ENCODE measurements around the gene CETP.
A peak's percentile ranks its signal among the peaks of the same experiment; 100 is the strongest.
"Not testable (repeated sequence)": the region's sequence is repeated elsewhere in the genome, so short reads cannot be mapped to it uniquely, and the experiment has no call there.

The CETP gene

GRCh38 chr16:56982695-56983094 lies 20.9 kb downstream of the CETP start:
- DNase-seq = no peak

- no peak for DNase-seq
Observed at GRCh38 chr16:56983211-56983751, 21.5 kb downstream of the CETP start.

- no peak for DNase-seq
Observed at GRCh38 chr16:56984639-56985038, 22.9 kb downstream of the CETP start.

GRCh38 chr16:56985288-56985961 lies 23.7 kb downstream of the CETP start:
- DNase-seq = no peak

GRCh38 chr16:56985962-56986360 lies 24.2 kb downstream of the CETP start:
- DNase-seq = no peak

GRCh38 chr16:56986361-56986760 lies 24.6 kb downstream of the CETP start:
- no peak for DNase-seq

- not testable (repeated sequence) for DNase-seq
Observed at GRCh38 chr16:56986908-56987307, 25.2 kb downstream of the CETP start.

- DNase-seq = no peak
Observed at GRCh38 chr16:56987692-56988091, 25.9 kb downstream of the CETP start.

GRCh38 chr16:56988161-56988947 lies 26.6 kb downstream of the CETP start:
- no peak for DNase-seq

GRCh38 chr16:56988948-56989945 lies 27.5 kb downstream of the CETP start, which contains the start of gene NLRC5:
Gene NLRC5, plus strand, starts transcription at chr16:56989557. Its CDS starts 31,156 bp downstream, at chr16:57020713.
- DNase-seq = peak; percentile 66

- DNase-seq = no peak
Observed at GRCh38 chr16:56989988-56990387, 28.2 kb downstream of the CETP start.

GRCh38 chr16:56990407-56991286 lies 28.9 kb downstream of the CETP start:
- no peak for DNase-seq

- DNase-seq = not testable (repeated sequence)
Observed at GRCh38 chr16:56992431-56992830, 30.7 kb downstream of the CETP start.

- DNase-seq = no peak
Observed at GRCh38 chr16:56993204-56993603, 31.5 kb downstream of the CETP start.

GRCh38 chr16:56994311-56994710 lies 32.6 kb downstream of the CETP start:
- no peak for DNase-seq

- no peak for DNase-seq
Observed at GRCh38 chr16:56995136-56995805, 33.5 kb downstream of the CETP start.

GRCh38 chr16:56997264-56997663 lies 35.5 kb downstream of the CETP start:
- DNase-seq = no peak

- no peak for DNase-seq
Observed at GRCh38 chr16:56997931-56998330, 36.2 kb downstream of the CETP start.

- DNase-seq = no peak
Observed at GRCh38 chr16:56998352-56998751, 36.6 kb downstream of the CETP start.

- no peak for DNase-seq
Observed at GRCh38 chr16:56998861-56999260, 37.1 kb downstream of the CETP start.
